ENCODE data around the gene SURF2.
"Not testable (repeated sequence)": the region's sequence is repeated elsewhere in the genome, so short reads cannot be mapped to it uniquely, and the experiment has no call there.

The SURF2 gene

GRCh38 chr9:133357656-133358055 lies 1.3 kb downstream of the SURF2 start:
- DNase-seq: no peak

DNA sequence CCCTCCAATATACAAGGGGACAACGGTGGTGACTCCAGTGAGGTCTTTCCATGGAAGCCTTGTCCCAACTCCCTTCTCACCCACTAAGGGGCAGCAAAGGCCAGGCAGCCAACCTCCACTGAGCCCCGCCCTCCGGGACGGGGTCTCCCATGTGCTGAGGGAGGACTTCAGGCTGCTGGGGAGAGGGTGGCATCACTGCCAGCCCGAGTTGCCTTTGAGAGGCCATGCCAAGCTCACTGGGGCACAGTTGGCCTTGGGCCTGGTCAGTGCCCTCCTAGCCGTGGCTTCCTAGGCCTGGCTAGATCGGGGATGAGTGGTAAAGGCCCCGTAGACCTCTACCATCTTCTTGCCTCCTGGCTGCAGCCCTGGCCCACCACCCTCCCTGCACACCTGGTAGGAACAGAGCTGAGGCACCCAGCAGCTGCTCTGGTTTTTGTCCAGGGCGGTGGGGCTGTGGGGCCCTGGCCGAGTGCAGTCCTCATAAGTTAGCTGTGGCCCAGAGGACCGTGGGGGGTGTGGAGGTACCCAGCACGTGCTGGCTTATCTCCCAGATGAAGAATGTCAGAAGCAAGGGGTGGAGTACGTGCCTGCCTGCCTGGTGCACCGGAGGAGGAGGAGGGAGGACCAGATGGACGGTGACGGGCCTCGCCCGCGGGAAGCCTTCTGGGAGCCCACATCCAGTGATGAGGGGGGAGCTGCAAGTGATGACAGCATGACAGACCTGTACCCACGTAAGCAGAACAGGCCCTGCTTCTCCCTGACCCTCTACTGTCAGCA lies 3.2 kb downstream of the SURF2 start:
- no peak for DNase-seq

DNA sequence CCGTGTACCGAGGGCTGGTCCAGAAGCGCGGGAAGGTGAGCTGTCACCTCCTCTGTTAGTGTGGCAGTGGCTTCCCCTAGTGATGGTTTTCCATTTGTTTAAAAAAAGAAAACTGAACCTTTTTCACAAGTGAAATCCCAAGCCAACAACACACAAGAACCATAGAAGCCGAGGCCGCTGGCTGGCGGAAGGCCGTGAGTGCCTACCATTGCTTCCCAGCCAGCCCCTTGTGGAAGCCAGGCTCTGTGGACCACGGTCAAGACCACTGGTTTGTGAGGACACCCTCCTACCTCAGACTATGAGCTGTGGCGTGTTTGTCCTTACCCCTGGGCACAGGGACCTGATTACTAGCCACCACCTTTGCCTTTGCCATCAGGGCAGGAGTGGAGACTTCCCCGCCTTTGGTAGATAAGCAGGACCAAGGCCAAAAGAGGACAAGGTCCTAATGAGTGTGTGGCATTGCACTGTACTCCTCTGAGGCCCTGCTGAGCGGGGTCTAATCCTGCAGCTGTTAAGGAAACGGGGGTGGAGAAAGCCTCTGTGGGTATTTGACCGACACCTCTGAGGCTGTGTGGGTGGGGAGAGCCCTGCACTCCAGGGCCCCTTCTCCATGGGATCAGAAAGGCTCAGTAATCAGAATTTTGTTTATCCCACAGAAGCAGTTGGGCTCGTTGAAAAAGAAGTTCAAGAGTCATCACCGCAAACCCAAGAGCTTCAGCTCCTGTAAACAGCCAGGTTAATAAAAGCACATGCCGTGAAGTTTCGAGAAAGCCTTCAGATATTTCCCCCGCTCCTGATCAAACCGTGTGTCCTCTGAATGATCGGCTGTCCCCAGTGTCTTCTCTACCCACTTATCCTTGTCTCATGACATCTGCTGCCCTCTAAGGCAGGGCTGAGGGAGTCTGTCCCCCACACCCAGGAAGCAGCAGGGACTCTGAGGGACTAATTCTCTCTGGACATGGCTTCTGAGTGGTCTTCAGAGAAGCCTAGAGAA lies 4.3 kb downstream of the SURF2 start:
- DNase-seq: no peak

DNA sequence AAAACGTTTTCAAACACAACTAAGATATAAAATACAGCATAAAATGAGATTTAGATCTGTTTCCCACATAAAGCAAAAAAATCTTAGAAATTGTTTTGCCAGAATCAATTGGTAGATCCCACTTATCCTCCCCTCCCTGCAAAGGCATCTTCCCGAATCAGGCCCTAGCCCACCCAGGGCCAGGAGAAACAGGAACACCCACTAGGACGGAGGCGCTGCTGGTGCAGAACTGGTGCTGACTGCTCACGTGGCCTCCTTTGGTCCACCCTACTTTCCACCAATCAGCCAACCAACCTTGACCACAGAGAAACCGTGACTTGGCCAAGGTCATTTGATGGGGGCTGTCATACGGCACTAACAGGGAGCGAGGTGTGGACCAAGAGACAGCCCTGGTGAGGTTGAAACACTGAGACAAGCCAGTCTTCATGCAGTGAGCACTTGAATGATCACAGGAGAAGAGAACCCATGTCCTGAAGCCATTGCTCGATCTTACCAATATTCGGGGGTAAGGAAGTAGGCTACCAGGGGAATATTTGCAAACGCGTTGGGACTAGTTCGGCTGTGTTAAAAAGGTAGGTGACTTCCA lies 5.2 kb downstream of the SURF2 start:
- no peak for DNase-seq

DNA sequence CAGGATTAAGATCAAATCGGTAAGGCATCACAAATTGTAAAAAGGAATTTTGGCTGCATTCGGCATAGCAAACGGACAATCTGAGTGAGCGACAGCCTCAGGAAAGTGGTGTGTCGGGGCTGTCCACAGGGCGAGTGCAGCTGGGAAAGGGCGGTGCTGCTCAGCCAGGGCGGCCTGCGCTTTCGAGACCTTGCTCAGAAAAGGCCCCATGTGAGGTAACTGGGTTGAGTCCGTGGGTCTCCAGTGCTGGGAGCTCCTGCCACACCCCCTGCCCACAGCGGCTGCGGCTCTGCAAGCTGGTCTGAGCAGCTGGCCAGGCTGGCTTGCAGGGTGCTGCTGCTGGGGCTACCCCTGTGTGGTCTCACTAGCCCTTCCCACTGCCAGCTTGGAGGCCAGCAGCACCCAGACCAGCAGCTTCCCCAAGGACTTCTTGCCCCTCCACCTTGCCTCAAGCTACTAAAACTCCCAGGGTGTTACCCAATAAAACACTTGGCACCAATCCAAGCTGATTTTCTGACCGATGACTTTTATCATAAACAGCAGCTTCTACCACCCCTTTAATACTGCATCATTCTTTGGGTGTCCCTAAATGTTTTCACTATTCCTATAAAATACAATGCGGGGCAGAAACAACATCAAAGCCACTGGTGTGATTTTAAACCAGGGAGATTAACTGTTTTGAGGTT lies 6.2 kb downstream of the SURF2 start:
- no peak for DNase-seq

DNA sequence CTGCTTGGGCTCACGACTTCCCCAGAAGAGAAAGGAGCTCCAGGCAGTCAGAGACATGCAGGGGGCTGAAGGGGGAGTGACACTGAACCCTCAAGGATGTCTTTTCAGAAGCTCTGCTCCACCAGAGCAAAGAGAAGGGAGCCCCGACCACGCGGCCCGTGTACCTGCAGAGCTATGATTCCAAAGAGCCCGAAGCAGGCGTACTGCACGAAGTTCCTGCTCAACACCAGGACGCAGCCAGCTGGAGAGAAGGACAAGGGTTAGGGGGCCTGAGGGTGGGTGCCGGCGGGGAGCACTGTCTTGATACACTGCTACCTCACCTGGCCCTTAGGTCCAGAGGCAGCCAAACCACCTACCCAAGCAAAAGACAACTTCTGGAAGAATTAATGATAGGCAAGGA lies 10.1 kb downstream of the SURF2 start:
- no peak for DNase-seq

- DNase-seq: no peak
Observed at GRCh38 chr9:133367221-133367620, 10.9 kb downstream of the SURF2 start.

- DNase-seq: no peak
Observed at GRCh38 chr9:133367778-133368177, 11.4 kb downstream of the SURF2 start.

- no peak for DNase-seq
Observed at GRCh38 chr9:133368249-133368881, 12.0 kb downstream of the SURF2 start.

GRCh38 chr9:133369422-133369821 lies 13.1 kb downstream of the SURF2 start:
- no peak for DNase-seq

- DNase-seq: no peak
Observed at GRCh38 chr9:133369933-133370332, 13.6 kb downstream of the SURF2 start.

DNA sequence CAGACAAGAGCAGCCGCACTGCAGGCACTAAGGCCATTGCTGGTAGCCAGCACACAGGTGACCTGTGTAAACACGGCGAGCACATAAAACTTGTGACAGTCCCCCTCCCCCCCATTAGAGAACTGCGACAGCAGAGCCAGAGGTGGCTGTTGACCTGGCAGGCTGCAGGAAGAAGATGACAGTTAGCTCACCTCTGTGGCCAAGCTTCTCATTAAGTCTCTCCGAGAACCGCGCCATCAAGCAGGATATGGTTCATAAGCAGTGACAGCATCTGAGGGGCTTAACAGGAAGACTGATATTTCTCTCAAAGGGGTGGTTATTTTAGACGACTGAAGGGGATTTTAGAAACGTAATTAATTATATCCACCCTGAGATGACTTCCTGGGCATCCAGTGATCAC lies 14.3 kb downstream of the SURF2 start:
- no peak for DNase-seq

DNA sequence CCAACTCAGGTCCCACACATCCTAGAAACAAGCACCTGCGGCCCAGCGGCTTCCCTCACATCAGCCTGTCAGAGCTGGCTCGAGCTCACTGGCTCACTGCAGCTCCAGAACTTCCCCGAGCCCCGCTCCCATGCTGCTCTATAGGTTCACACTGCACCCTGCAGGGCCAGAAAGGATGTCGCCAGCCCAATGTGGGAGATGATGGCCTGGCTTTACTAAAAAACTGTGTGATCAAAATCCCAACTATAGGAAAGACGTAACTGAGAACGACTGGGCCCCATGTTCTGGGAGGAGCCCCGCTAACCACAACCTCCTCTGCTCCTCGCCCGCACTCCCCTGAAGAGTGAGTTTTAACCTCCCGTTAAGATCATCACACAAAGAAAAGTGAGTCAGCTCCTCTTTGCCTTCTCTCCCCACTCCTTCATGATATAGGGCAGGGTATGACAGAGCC lies 14.9 kb downstream of the SURF2 start:
- peak; percentile 67 to 68 for DNase-seq

DNA sequence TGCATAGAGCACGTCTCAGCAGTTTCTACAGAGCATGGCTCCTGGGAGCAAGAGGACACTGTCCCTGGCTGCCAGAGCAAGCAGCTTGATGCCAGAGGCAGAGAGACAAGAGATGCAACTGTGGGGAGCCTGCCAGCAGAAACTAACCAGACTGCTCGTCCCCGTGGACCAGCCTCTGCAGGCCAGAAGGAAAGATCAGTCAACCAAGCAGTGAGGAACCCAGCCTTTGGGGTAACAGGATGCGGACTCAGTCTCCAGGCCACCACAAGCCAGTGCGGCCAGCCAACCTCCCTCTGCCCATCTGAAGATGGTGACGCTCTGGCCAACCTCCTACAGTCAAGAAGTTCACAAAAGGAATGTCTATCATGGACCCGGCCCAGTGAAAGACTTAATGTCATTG lies 15.8 kb downstream of the SURF2 start:
- DNase-seq: no peak

DNA sequence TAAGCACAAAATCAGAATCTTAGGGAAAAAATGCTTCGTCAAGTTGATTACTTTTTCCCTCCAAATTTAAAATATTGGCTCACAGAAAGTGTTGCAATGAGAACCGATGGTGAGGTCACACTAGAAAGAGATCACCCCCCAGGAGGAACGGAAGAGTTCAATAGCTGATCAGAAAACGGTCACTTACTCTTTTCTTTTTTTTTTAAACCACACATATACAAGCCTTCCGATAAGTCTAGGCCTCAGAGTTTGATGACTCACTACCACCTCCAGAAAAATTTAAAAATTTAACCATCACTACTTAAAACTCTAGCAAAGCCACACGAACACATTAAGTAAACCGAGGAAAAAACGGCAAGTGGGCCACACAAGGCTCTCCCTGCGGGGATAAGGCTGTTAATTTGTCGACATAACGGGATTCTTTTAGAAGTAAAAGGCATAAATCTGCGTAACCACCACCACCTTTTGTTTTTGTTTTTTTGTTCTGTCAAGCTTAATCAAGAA lies 18.3 kb downstream of the SURF2 start:
- DNase-seq: no peak

DNA sequence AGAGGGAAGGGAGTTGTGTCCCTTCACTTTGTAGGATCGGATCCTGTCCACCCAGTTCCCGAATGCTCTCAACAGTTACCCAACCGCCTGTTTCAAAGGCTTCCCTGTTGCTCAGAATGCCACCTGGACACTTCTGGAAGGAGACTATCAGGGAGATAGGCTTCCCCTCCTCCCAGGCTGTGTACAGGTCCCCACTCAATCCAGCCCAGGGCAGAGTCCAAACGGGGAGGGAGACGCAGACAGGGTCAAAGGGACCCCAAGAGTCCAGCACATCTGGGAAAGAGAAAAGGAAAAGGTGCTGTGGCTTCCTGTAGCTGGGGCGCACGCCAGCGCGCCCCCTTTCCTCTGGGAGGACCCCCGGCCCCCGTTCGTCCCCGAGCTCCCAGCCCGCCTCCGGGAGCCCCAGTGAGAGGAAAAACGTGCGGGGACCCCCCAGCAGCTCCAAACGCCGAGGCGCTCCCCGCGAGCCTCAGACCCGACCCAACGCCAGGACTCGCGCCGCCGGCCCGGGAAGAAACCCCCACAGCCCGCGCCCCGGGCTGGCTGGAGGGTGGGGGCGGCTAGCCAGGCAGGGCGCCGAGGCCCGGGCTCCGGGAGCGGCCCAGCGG lies 18.9 kb downstream of the SURF2 start:
- DNase-seq: no peak

GRCh38 chr9:133375724-133376654 lies 19.6 kb downstream of the SURF2 start, which contains the start of the genes STKLD1 and SURF4:
TSS of gene STKLD1 (plus strand) at chr9:133376366. CDS start at chr9:133376474, 108 bp downstream.
TSS of gene SURF4 (minus strand) at chr9:133376060. CDS start at chr9:133375969, 91 bp downstream.
- peak; percentile 95 to 98 for DNase-seq

- DNase-seq: not testable (repeated sequence)
Observed at GRCh38 chr9:133377280-133377679, 20.9 kb downstream of the SURF2 start.

GRCh38 chr9:133377721-133378216 lies 21.4 kb downstream of the SURF2 start:
- no peak for DNase-seq

- no peak for DNase-seq
Observed at GRCh38 chr9:133378408-133378962, 22.1 kb downstream of the SURF2 start.

All from stimulated activated CD4-positive, alpha-beta T cell treated with anti-CD3 and anti-CD28 coated beads, Interleukin-2, amount 100 ng/mL, for 48 hours (primary cell).